CD1c-positive myeloid dendritic cell (primary cell): ENCODE measurements around the gene SERPINH1.

Source experiments
- DNase-seq: peaks from one replicate; pipeline ENCODE4 v3.0.0-alpha.2; 2016; ENCODE audit errors: extremely low spot score

Gene SERPINH1

GRCh38 chr11:75555079-75555811 lies 6.8 kb upstream of the SERPINH1 start:
- no peak for DNase-seq

GRCh38 chr11:75556275-75556674 lies 5.8 kb upstream of the SERPINH1 start:
- no peak for DNase-seq

GRCh38 chr11:75557666-75558494 lies 4.2 kb upstream of the SERPINH1 start:
- DNase-seq, result no peak

GRCh38 chr11:75558939-75559843 lies 2.9 kb upstream of the SERPINH1 start:
- no peak for DNase-seq

GRCh38 chr11:75560644-75561043 lies 1.4 kb upstream of the SERPINH1 start:
- DNase-seq, result no peak

GRCh38 chr11:75561426-75562047 lies 516 bp upstream of the SERPINH1 start:
- no peak for DNase-seq

GRCh38 chr11:75562836-75563484 lies 907 bp downstream of the SERPINH1 start:
- DNase-seq, result no peak

- DNase-seq, result no peak
These were observed 1.5 kb downstream of the SERPINH1 start for GRCh38 chr11:75563501-75563977.

GRCh38 chr11:75563978-75564552 lies 2.0 kb downstream of the SERPINH1 start:
- no peak for DNase-seq

GRCh38 chr11:75565221-75565814 lies 3.3 kb downstream of the SERPINH1 start:
- no peak for DNase-seq

GRCh38 chr11:75565916-75566762 lies 4.1 kb downstream of the SERPINH1 start:
- no peak for DNase-seq

- DNase-seq, result no peak
These were observed 4.8 kb downstream of the SERPINH1 start for GRCh38 chr11:75566763-75567279.

GRCh38 chr11:75567971-75568370 lies 5.9 kb downstream of the SERPINH1 start:
- DNase-seq, result no peak

GRCh38 chr11:75568616-75569219 lies 6.7 kb downstream of the SERPINH1 start:
- DNase-seq, result no peak

- no peak for DNase-seq
These were observed 8.6 kb downstream of the SERPINH1 start for GRCh38 chr11:75570559-75571139.

GRCh38 chr11:75571625-75572024 lies 9.6 kb downstream of the SERPINH1 start:
- no peak for DNase-seq

- no peak for DNase-seq
These were observed 10.7 kb downstream of the SERPINH1 start for GRCh38 chr11:75572744-75573143.
